HL-60 (cell line): ENCODE data around the gene C1orf53.
"Not testable (repeated sequence)": the region's sequence is repeated elsewhere in the genome, so short reads cannot be mapped to it uniquely, and the experiment has no call there.

ENCODE experiments used
- DNase-seq, 2 experiments: peaks; one replicate each; pipeline ENCODE4 v3.0.0-alpha.2; 2010 to 2020; ENCODE audit warnings: low read depth in 1 of 2, low spot score in 1 of 2
- H3K27ac ChIP-seq: fragments of 250-450 bp; sonication (Bioruptor Pico); replicated peaks from 2 replicates; pipeline ENCODE4 v1.5.1; 2020; ENCODE audit warnings: mild to moderate bottlenecking, moderate library complexity
- H3K27me3 ChIP-seq: fragments of 250-450 bp; sonication (Bioruptor Pico); 2 replicates; pipeline ENCODE4 v1.5.1; 2021; ENCODE audit warnings: mild to moderate bottlenecking, moderate library complexity; ENCODE audit not compliant: insufficient read depth, poor library complexity, severe bottlenecking
- H3K4me3 ChIP-seq: replicated peaks from 2 replicates; pipeline ENCODE4 v1.5.1; 2011; ENCODE audit warnings: mild to moderate bottlenecking, control low read depth, low read length; ENCODE audit not compliant: insufficient read depth
- GABPA ChIP-seq: IDR thresholded peaks from 2 replicates; pipeline ENCODE4 v1.6.1; 2012; ENCODE audit warnings: low read depth
- POLR2AphosphoS5 ChIP-seq: IDR thresholded peaks from 2 replicates; pipeline ENCODE4 v1.6.1; 2012; ENCODE audit warnings: low read depth
- SPI1 ChIP-seq: IDR thresholded peaks from 2 replicates; pipeline ENCODE4 v1.6.1; 2012; ENCODE audit warnings: low read depth, mild to moderate bottlenecking, borderline replicate concordance
- TF ChIP-seq, protein P1 (sequence below): IDR thresholded peaks from 2 replicates; pipeline ENCODE4 v1.6.1; 2012; ENCODE audit warnings: low read depth; ENCODE audit not compliant: insufficient replicate concordance
- TF ChIP-seq, protein P2 (sequence below): IDR thresholded peaks from one replicate; pipeline ENCODE4 v1.5.1; 2011; ENCODE audit warnings: low read length, control low read depth, inconsistent platforms; ENCODE audit not compliant: insufficient read depth

C1orf53 gene

DNA sequence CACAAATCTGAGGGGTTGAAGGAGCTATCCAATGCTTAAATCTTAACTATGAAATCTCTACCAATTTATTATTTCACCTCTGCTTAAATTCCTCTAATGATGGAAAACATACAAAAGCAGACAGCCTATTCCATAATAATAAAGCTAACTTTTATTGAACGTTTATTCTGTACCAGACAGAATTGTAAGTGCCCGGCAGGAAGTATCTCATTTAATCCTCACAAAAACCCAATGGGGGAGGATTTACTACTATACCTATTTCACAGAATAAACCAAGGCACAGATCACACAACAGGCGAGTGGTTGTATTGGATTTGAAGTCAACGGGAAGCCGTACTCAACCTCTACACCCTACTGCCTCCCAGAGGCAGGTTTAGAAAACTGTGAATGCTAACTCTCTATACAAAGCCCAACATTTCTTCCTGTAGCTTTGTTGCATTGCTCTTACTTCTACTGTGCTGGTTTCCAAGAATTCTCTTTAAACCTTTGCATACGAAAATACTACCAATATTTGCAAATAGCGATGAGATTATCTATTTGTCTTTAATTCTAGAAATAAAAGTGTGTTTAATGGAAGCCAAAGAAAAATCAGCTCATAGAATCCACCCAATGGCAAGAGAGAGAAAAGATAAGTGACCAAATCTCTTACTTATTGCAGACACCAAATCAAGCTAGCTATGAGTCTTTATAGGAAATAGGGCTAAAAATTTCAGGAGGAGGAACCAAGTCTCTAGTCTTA is 33.5 kb upstream of the C1orf53 start:
- DNase-seq, result peak; percentile 15 to 49
- TF ChIP-seq POLR2AphosphoS5, result no peak
- TF ChIP-seq GABPA, result no peak
- TF ChIP-seq, protein P1, sequence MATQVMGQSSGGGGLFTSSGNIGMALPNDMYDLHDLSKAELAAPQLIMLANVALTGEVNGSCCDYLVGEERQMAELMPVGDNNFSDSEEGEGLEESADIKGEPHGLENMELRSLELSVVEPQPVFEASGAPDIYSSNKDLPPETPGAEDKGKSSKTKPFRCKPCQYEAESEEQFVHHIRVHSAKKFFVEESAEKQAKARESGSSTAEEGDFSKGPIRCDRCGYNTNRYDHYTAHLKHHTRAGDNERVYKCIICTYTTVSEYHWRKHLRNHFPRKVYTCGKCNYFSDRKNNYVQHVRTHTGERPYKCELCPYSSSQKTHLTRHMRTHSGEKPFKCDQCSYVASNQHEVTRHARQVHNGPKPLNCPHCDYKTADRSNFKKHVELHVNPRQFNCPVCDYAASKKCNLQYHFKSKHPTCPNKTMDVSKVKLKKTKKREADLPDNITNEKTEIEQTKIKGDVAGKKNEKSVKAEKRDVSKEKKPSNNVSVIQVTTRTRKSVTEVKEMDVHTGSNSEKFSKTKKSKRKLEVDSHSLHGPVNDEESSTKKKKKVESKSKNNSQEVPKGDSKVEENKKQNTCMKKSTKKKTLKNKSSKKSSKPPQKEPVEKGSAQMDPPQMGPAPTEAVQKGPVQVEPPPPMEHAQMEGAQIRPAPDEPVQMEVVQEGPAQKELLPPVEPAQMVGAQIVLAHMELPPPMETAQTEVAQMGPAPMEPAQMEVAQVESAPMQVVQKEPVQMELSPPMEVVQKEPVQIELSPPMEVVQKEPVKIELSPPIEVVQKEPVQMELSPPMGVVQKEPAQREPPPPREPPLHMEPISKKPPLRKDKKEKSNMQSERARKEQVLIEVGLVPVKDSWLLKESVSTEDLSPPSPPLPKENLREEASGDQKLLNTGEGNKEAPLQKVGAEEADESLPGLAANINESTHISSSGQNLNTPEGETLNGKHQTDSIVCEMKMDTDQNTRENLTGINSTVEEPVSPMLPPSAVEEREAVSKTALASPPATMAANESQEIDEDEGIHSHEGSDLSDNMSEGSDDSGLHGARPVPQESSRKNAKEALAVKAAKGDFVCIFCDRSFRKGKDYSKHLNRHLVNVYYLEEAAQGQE, result no peak
- TF ChIP-seq, protein P2, sequence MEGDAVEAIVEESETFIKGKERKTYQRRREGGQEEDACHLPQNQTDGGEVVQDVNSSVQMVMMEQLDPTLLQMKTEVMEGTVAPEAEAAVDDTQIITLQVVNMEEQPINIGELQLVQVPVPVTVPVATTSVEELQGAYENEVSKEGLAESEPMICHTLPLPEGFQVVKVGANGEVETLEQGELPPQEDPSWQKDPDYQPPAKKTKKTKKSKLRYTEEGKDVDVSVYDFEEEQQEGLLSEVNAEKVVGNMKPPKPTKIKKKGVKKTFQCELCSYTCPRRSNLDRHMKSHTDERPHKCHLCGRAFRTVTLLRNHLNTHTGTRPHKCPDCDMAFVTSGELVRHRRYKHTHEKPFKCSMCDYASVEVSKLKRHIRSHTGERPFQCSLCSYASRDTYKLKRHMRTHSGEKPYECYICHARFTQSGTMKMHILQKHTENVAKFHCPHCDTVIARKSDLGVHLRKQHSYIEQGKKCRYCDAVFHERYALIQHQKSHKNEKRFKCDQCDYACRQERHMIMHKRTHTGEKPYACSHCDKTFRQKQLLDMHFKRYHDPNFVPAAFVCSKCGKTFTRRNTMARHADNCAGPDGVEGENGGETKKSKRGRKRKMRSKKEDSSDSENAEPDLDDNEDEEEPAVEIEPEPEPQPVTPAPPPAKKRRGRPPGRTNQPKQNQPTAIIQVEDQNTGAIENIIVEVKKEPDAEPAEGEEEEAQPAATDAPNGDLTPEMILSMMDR, result peak; percentile 42
- H3K4me3 ChIP-seq, result no peak overlapping the region

DNA sequence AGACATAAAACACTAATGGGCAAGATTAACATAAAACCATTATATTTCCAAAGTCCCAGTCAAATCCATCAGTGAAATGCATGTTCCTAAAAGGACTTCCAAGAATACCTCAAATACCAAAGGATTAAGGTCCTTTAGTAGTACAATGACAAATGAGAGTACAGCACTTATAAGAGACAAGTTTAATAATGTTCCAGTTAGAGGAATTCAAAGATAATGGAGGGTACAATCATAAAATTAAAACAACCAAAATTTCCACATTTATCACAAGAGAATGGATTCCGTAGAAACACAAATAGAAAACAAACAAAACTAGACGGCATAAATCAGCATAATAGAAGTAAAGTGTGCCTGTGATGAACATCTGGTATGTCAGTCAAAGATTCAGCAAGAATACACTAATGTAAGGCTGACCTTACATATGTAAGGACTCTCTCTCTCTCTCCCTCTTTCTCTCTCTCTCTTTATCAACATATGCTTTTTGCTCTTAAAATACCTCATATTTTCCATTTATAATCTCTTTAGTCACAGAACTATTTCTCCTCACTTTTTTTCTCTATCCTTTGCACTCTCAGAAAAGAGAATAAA is 32.8 kb upstream of the C1orf53 start:
- no peak for DNase-seq
- no peak for TF ChIP-seq GABPA
- TF ChIP-seq, protein P1, result no peak
- no peak for TF ChIP-seq POLR2AphosphoS5
- TF ChIP-seq, protein P2, result no peak
- TF ChIP-seq SPI1, result no peak
- H3K27ac ChIP-seq, result no peak overlapping the region
- H3K4me3 ChIP-seq, result no peak overlapping the region
- no peaks in the 10 kb centered on the region for H3K27me3 ChIP-seq

More for the DNA sequence above, 33.5 kb upstream of the C1orf53 start:
- H3K27me3 ChIP-seq, result no peaks in the 10 kb centered on the region
- H3K27ac ChIP-seq, result no peak overlapping the region

DNA sequence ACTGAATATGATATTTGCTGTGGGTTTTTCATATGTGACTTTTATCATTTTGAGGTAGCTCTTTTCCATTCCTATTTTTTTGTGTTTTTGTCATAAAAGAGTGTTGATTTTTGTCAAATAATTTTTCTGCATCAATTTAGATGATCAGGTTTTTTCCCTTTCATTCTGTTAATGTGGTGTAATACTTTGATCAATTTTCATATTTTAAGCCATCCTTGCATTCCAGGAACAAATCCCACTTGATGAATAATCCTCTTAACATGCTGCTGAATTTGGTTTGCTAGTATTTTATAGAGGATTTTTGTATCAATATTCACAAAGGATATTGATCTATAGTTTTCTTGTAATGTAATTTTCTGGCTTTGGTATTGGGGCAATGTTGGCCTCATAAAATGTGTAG is 25.5 kb upstream of the C1orf53 start:
- Histone ChIP-seq H3K27ac (no peak overlapping the region), H3K27me3 (no peaks in the 10 kb centered on the region), H3K4me3 (no peak overlapping the region)
- no peak for DNase-seq
- TF ChIP-seq SPI1 (no peak), POLR2AphosphoS5 (no peak)

GRCh38 chr1:197880385-197880784 is 22.0 kb upstream of the C1orf53 start:
- not testable (repeated sequence) for DNase-seq, H3K27me3 ChIP-seq, H3K4me3 ChIP-seq, H3K27ac ChIP-seq
- TF ChIP-seq SPI1, result peak; percentile 87

- not testable (repeated sequence) for H3K4me3 ChIP-seq, H3K27ac ChIP-seq, H3K27me3 ChIP-seq, DNase-seq
These were observed 20.2 kb upstream of the C1orf53 start for GRCh38 chr1:197882241-197882640.
